ENCODE measurements around the gene ZNF594. TPM values are rescaled to one million over a fixed set of nuclear protein-coding genes. Genes with fewer than 3 reads are reported as not detected.
"Not testable (repeated sequence)": the region's sequence is repeated elsewhere in the genome, so short reads cannot be mapped to it uniquely, and the experiment has no call there.

Gene ZNF594
- 1 to 10 TPM; 1.1 to 6.7 (median 2.9) TPM for total RNA-seq

GRCh38 chr17:5191541-5192417 lies at the start of gene ZNF594:
Gene ZNF594 (minus strand): TSS chr17:5191868. CDS start chr17:5184256, 7,612 bp downstream.
- DNase-seq (peak; percentile 94 to 96), ATAC-seq (peak; percentile 97)
- in situ Hi-C loops (cut with MboI; ENCODE audit: low sequenced_read_pairs in 4 of 4): no loop called here
- Histone ChIP-seq H3K4me3 (peak within 1 kb of the TSS; percentile 85 to 92 (median 88)), H3K27ac (peak within 1 kb of the TSS; percentile 81 to 89 (median 84)), H3K27me3 (no peaks in the 10 kb centered on the region), H3K9me3 (no peaks in the 10 kb centered on the region), H3K4me1 (peaks cover 19 to 22% of the 10 kb centered on the region in 2 donors), H3K36me3 (peaks cover 0 to 27% of the 10 kb centered on the region in 2 donors)
- intact Hi-C loops (cut with DNase I; ENCODE audit: low total_unique reads): loop anchor here (1.0 to 5.0 kb wide), 4 partner anchors 79 to 247 kb away; partner anchors contain the start of genes C1QBP, RABEP1, ZFP3 and ZNF232
- TF ChIP-seq, protein P1, sequence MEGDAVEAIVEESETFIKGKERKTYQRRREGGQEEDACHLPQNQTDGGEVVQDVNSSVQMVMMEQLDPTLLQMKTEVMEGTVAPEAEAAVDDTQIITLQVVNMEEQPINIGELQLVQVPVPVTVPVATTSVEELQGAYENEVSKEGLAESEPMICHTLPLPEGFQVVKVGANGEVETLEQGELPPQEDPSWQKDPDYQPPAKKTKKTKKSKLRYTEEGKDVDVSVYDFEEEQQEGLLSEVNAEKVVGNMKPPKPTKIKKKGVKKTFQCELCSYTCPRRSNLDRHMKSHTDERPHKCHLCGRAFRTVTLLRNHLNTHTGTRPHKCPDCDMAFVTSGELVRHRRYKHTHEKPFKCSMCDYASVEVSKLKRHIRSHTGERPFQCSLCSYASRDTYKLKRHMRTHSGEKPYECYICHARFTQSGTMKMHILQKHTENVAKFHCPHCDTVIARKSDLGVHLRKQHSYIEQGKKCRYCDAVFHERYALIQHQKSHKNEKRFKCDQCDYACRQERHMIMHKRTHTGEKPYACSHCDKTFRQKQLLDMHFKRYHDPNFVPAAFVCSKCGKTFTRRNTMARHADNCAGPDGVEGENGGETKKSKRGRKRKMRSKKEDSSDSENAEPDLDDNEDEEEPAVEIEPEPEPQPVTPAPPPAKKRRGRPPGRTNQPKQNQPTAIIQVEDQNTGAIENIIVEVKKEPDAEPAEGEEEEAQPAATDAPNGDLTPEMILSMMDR (IDR thresholded peaks at IDR 0.05 in 4 of 5, conservative IDR thresholded peaks at IDR 0.05 in 1 of 5): peak; percentile 65 to 76 (median 69)
- TF ChIP-seq POLR2A (IDR thresholded peaks at IDR 0.05): peak; percentile 69 to 86

- not testable (repeated sequence) for H3K9me3 ChIP-seq, DNase-seq, H3K36me3 ChIP-seq, H3K4me3 ChIP-seq, H3K27ac ChIP-seq, ATAC-seq, H3K27me3 ChIP-seq
- intact Hi-C loops (cut with DNase I; ENCODE audit: low total_unique reads) (loop anchor here (10.0 kb wide), 1 partner anchor 1195 kb away; the partner anchor contains the start of gene AIPL1), in situ Hi-C loops (cut with MboI; ENCODE audit: low sequenced_read_pairs in 4 of 4) (loop anchor here in 2 of 4 donors (25.0 kb wide), 2 partner anchors 198 to 1198 kb away; partner anchors contain the start of genes AIPL1 (in 1 of the 2), C1QBP (in 1 of the 2) and PIMREG (in 1 of the 2))
- H3K4me1 ChIP-seq: peaks cover 6 to 12% of the 10 kb centered on the region in 2 donors
Observed at GRCh38 chr17:5239769-5240168, 48.1 kb upstream of the ZNF594 start.

DNA sequence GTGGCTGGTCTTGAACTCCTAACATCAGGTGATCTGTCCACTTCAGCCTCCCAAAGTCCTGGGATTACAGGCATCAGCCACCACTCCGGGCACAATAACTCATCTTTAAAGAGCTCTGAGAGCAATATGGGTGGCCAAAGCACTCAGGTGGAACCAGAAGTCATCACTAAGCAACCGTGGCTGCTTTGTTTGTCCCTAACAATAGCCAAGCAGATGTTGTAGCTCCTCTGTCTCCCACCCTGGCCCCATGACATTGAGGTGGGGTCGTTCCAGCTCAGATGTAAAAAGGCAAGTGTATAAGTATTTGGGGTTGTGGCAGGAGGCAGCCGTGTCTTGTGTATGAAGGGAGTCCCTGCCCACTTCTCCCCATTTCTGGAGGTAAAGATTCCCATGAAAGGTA lies 46.7 kb upstream of the ZNF594 start:
- H3K4me1 ChIP-seq: peaks cover 5 to 12% of the 10 kb centered on the region in 2 donors
- H3K36me3 ChIP-seq: no peaks in the 10 kb centered on the region
- H3K4me3 ChIP-seq: no peak overlapping the region
- intact Hi-C loops (cut with DNase I; ENCODE audit: low total_unique reads) (no loop called here), in situ Hi-C loops (cut with MboI; ENCODE audit: low sequenced_read_pairs in 4 of 4) (loop anchor here in 2 of 4 donors (25.0 kb wide), 2 partner anchors 199 to 1199 kb away; partner anchors contain the start of genes AIPL1 (in 1 of the 2), C1QBP (in 1 of the 2) and PIMREG (in 1 of the 2))
- no peak for TF ChIP-seq POLR2A (IDR thresholded peaks at IDR 0.05)
- TF ChIP-seq, protein P1 (IDR thresholded peaks at IDR 0.05 in 4 of 5, conservative IDR thresholded peaks at IDR 0.05 in 1 of 5): no peak
- no peak overlapping the region for H3K27ac ChIP-seq
- DNase-seq (no peak), ATAC-seq (no peak)
- H3K9me3 ChIP-seq: no peaks in the 10 kb centered on the region
- H3K27me3 ChIP-seq: no peaks in the 10 kb centered on the region

DNA sequence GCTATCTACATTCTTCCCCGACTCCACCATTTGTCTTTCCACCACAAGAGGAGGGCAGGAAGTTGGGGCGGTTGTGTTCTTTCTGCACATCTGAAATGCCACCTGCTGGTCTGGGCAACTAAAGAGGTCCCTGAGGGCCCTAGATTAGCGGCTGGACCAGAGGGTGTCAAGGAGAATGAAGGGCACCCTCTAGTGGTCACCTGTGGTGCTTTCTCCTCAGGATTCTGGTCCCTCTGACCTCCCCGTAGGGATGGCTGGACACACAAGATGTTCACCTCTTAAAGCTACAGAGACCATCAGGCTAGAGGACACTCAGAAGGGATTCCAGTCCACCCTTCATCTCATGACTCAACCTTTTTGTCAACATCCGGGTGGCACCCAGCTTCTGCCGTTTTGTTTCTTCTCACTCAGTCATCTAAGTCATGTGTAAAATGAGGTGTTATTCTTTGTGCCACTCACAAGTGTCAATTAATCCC lies 45.9 kb upstream of the ZNF594 start:
- Histone ChIP-seq H3K9me3 (no peaks in the 10 kb centered on the region), H3K27ac (no peak overlapping the region), H3K4me1 (peaks cover 0 to 5% of the 10 kb centered on the region in 2 donors), H3K27me3 (no peaks in the 10 kb centered on the region), H3K4me3 (no peak overlapping the region), H3K36me3 (no peaks in the 10 kb centered on the region)
- ATAC-seq (peak in 1 of 2 donors; percentile 41), DNase-seq (peak in 1 of 2 donors; percentile 30)
- in situ Hi-C loops (cut with MboI; ENCODE audit: low sequenced_read_pairs in 4 of 4): loop anchor here in 2 of 4 donors (25.0 kb wide), 2 partner anchors 200 to 1200 kb away; partner anchors contain the start of genes AIPL1 (in 1 of the 2), C1QBP (in 1 of the 2) and PIMREG (in 1 of the 2)
- TF ChIP-seq, protein P1 (IDR thresholded peaks at IDR 0.05 in 4 of 5, conservative IDR thresholded peaks at IDR 0.05 in 1 of 5): peak in 4 of 5 experiments; percentile 9 to 48 (median 35)
- no peak for TF ChIP-seq POLR2A (IDR thresholded peaks at IDR 0.05)
- intact Hi-C loops (cut with DNase I; ENCODE audit: low total_unique reads): no loop called here
